GM18505 (cell line): ENCODE measurements around the gene UGT2B17.

Experiments
- ATAC-seq: cut with Tn5 transposase; IDR thresholded peaks from one replicate; pipeline ENCODE4 v1.9.1; 2021; ENCODE audit not compliant: unreplicated experiment
- POLR2A ChIP-seq: IDR thresholded peaks from 4 replicates; pipeline ENCODE4 v1.6.1; 2011; ENCODE audit warnings: borderline replicate concordance; ENCODE audit not compliant: insufficient read depth, insufficient read length; ENCODE audit errors: extremely low read depth

UGT2B17 gene

DNA sequence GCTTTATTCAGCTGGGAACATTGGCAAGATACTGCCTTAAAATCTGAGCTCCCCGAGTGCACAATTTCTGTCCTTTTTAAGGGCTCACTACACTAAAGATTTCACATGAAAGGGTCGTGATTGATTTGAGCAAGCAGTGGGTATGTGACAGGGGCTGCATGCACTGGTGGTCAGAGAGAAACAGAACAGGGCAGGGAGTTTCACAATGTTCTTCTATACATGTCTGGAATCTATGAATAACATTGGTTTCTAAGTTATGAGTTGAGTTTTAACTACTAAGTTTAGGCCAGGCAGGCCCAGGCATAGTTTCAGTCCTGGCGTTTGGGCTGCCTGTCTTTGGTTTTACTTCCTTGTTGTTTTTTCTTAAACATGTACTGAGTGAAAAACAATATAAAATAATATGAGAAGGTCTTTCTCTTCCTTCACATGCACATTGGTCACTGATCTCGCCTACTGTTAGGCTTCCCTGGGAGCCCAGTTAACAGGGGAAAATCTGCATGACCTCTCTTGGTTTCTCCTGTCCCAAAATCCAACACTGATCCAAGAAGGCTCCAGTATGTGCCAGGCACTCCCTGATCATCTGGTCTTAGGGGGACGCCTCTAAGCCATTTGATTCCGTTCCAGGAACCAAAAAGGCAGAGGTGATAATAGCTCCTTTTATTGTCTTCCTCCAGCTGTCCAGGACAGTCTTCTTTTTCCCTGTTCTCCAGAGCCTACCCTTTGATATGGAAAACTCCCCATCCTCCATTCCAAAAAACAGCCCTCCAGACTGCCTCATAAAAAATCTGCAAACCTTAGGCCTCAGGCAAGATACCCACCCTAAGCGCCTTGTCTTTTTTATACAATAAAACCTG lies at the start of gene UGT2B17:
TSS of gene UGT2B17 (minus strand) at position 51 of the 854 bp plus-strand sequence. CDS start 7,838 bp downstream, outside the sequence.
- peak; percentile 38 for TF ChIP-seq POLR2A
- ATAC-seq, result peak; percentile 78

DNA sequence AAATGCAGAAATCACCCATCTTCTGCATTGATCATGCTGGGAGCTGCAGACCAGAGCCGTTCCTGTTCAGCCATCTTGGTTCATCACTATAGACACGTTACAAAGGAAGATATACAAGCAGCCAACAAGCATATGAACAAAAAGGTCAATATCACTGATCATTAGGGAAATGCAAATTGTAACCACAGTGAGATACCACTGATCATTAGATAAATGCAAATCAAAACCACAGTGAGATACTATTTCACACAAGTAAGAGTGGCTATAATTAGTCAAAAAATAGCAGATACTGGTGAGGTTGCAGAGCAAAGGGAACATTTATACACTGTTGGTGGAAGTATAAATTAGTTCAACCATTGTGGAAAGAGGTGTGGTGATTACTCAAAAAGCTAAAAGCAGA lies 46.6 kb upstream of the UGT2B17 start:
- ATAC-seq, result peak; percentile 60

DNA sequence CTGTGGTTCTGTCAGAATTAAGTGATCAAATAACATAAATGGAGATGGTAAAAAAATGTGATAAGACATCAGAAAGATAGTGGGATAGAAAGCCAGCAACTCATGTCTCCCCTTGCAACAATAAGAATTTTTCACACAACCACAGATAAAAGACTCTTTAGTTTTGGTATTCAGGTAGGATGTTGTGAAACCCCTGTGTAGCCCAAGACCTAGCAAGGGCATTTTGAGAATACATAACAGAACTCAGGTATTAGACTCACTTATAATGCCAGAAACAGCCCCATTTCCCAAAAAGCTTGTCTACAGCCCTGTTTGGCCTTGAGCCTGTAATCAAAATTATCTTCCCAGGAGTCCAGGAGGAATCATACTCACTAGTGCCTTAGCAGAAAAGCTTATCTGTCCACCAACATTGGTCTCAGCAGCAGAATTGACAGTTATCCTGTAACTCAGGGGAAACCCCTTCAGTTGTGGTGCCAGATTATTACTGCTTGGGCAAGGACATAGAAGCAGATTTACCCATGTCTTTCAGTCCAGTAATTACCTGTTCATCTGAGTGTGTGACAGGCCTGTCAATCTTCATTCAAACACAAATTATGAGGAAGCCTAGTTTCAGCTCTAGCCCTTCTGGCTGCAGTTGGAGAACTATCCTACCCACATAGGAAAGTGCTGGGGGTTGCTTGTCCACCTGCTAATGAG lies 41.0 kb upstream of the UGT2B17 start:
- no peak for TF ChIP-seq POLR2A
- peak; percentile 70 for ATAC-seq

DNA sequence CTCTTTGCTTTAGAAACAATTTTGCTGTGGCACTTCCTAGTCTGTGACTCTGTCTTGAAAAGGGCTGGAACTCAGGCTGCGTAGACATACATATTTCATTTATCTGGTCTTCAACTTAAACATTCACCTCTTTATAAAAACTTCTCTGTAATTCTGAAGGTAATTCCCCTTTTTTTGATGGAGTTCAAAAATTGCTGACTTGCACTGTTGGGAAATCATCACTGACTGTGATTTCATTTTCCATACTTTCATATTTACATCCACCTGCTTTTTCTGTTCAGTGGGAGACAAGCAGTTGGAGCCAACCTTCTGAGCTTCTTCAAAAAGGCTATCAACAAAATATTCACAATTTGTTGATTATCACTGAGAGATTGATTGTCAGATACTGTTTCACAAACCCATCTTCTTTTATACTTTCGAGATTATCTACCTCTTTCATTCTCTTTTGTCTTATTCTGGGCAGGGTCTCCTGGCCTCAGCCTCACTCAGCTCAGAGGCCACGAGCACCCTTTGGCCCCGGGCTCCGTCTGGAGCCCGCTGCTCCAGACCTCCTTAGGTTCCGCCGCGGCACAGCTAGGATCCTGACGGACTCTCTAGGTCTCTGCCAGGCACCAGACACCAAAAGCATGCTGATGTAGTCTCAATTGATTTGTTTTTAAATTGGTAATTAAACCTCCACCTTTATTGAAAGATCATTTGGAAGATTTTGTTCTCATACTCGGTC lies 39.7 kb upstream of the UGT2B17 start:
- ATAC-seq, result no peak

DNA sequence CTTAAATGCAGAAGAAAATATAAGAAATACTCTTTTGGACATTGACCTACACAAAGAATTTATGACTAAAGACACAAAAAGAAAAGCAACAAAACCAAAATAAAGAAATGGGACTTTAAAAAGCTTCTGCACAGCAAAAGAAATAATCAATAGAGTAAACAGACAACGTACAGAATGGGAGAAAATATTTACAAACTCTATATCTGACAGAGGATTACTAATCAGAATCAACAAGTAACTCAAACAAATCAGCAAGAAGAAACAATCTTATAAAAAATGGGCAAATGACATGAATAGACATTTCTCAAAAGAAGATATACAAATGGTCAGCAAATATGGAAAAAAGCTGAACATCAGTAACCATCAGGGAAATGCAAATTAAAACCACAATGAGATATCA lies 37.6 kb upstream of the UGT2B17 start:
- no peak for TF ChIP-seq POLR2A
- ATAC-seq, result no peak

More for the DNA sequence above, 39.7 kb upstream of the UGT2B17 start:
- no peak for TF ChIP-seq POLR2A

- no peak for ATAC-seq
- no peak for TF ChIP-seq POLR2A
Measured at GRCh38 chr4:68606240-68606639, 30.1 kb upstream of the UGT2B17 start.

DNA sequence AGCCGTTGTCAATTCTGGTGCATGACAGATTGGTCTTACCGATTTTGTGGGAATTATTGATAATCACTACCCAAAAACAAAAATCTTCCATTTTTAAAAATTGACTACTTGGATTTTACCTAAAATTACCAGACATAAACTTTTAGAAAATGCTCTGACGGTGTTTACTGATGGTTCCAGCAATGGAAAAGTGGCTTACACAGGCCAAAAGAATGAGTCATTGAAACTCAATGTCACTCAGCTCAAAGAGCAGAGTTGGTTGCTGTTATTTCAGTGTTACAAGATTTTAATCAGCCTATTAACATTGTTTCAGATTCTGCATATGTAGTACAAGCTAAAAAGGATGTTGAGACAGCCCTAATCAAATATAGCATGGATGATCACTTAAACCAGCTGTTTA lies 23.0 kb upstream of the UGT2B17 start:
- TF ChIP-seq POLR2A, result no peak
- no peak for ATAC-seq

GRCh38 chr4:68597482-68597881 lies 21.4 kb upstream of the UGT2B17 start:
- no peak for ATAC-seq

GRCh38 chr4:68594678-68595077 lies 18.6 kb upstream of the UGT2B17 start:
- no peak for ATAC-seq
- TF ChIP-seq POLR2A, result no peak

More at GRCh38 chr4:68597482-68597881, 21.4 kb upstream of the UGT2B17 start:
- no peak for TF ChIP-seq POLR2A

DNA sequence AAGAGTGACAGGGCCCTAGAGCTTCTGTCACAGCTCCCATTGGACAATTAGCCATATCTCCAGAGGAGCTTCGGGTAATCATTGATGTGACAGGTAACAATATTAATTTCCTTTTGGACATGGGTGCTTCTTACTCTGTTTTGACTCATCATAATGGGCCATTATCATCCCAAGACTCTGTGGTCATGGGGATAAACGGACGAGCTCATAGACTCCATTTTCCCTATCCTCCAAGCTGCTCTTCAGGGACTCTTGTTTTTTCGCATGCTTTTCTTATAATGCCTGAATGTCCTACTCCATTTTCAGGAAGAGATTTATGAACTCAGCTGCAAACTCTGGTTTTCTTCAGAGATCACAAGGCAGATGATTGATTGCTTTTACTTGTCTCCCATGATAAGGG lies 17.0 kb upstream of the UGT2B17 start:
- peak; percentile 16 for ATAC-seq
- no peak for TF ChIP-seq POLR2A

DNA sequence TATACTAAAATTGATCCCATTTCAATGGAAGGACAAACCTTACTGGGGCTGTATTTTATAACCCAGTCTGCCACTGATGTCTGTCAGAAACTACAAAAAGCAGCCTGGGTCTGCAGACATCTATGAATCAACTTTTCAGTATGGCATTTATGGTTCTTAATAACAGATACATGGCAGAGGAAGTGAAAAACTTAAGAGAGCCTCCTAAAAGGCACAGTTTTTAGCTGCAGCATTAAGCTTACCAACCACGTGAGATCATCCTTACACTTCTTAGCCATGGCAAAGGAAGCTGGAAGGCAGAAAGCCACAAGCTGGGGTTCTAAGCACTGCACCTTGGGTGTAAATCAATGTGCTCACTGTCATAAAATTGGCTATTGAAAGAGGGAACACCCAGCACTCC lies 16.6 kb upstream of the UGT2B17 start:
- no peak for TF ChIP-seq POLR2A
- peak; percentile 80 for ATAC-seq

DNA sequence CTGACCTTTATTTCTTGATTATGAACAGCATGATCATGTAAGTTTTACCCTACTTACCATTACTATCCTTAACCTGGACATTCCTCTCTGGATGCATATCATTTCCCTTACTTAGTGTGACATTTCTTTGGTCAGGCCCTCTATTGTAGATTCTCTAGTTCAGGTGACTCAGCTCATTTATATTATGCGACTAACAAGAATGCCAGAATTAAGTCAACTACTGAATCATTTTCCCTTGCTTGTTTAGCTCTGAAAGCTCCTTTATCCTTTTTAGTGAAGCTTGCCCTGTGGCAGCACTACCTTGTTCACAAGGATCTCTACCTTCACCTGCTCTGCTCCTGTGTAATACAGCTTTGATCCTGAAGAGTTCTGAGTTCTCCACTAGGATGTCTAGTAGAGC lies 15.1 kb upstream of the UGT2B17 start:
- no peak for TF ChIP-seq POLR2A
- ATAC-seq, result no peak

DNA sequence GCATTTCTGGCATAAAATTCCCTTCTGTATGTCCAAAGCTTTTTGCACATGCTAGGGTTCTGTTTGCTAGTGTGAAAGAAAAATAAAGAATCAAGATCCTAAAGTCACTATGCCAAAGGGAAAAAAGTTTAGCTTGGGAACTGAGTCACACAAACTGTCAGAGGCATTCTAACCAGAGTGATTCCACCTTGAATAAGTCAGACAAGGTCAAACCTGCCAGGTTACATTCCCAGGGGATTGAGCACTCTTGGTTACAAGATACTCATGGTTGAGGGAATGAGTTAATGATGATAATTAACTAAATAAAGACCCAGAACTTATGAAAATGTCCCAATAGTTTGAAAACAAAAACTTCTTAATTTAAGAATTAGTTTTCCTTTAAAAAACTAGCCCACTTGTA lies 13.7 kb upstream of the UGT2B17 start:
- no peak for ATAC-seq
- no peak for TF ChIP-seq POLR2A
